Chondrocyte (in vitro differentiated cells): Measurements from ENCODE around the gene PXMP2. TPM values are rescaled to one million over a fixed set of nuclear protein-coding genes. Genes with fewer than 3 reads are reported as not detected.

Source experiments
- DNase-seq: peaks from one replicate; pipeline ENCODE4 v3.0.0; 2021; ENCODE audit warnings: mixed read lengths, low spot score
- H3K27ac Mint-ChIP-seq: one replicate; pipeline ENCODE4 v1.8.0; 2021; ENCODE audit warnings: mild to moderate bottlenecking, moderate library complexity, mixed read lengths; ENCODE audit not compliant: unreplicated experiment
- H3K27me3 Mint-ChIP-seq: 2 replicates; pipeline ENCODE4 v1.8.0; 2021; ENCODE audit warnings: low read depth, mixed read lengths
- H3K36me3 Mint-ChIP-seq: 2 replicates; pipeline ENCODE4 v1.8.0; 2021; ENCODE audit warnings: low read depth, mixed read lengths
- H3K4me1 Mint-ChIP-seq: 2 replicates; pipeline ENCODE4 v1.8.0; 2021; ENCODE audit warnings: low read depth, mild to moderate bottlenecking, mixed read lengths
- H3K4me3 Mint-ChIP-seq: one replicate; pipeline ENCODE4 v1.8.0; 2021; ENCODE audit warnings: mild to moderate bottlenecking, moderate library complexity, mixed read lengths; ENCODE audit not compliant: unreplicated experiment
- H3K9me3 Mint-ChIP-seq: 2 replicates; pipeline ENCODE4 v1.8.0; 2021; ENCODE audit warnings: low read depth, mixed read lengths
- total RNA-seq: library from RNA; stranded (reverse); gene quantifications from 3 replicates; pipeline ENCODE4 v1.2.1, GENCODE V29; 2021
- TF ChIP-seq, protein P1 (sequence below): fragments of 200-600 bp; sonication (generic); IDR thresholded peaks from 2 replicates; pipeline ENCODE4 v1.5.0; 2021; ENCODE audit warnings: antibody characterized with exemption, mild to moderate bottlenecking, moderate library complexity

The PXMP2 gene
- total RNA-seq, 1 donor from 2014 or later, result 19.0 TPM

DNA sequence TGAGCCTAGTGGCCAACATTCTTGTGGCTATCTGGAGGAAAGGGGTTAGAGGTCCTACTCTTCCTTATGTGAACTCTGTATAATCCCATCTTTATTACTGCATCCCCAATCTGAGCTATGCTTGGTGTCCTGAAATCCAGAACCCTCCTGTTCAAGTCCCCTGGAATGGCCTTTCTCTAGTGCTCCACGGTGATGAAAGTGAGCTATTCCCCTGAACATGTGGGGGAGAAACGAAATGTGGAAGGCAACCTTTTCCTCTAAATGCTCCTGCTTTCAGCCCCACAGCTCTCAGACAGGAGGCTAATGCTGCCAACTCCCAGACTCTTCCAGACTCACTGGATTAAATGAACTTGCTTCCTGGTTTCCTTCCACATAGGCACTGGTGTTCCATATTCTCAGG, 20.8 kb downstream of the PXMP2 start:
- Mint-ChIP-seq H3K4me1 (peaks cover 15% of the 10 kb centered on the region), H3K9me3 (no peaks in the 10 kb centered on the region), H3K36me3 (no peaks in the 10 kb centered on the region), H3K27me3 (no peaks in the 10 kb centered on the region), H3K4me3 (no peak overlapping the region), H3K27ac (peak overlapping the region; percentile 71)
- TF ChIP-seq, protein P1, sequence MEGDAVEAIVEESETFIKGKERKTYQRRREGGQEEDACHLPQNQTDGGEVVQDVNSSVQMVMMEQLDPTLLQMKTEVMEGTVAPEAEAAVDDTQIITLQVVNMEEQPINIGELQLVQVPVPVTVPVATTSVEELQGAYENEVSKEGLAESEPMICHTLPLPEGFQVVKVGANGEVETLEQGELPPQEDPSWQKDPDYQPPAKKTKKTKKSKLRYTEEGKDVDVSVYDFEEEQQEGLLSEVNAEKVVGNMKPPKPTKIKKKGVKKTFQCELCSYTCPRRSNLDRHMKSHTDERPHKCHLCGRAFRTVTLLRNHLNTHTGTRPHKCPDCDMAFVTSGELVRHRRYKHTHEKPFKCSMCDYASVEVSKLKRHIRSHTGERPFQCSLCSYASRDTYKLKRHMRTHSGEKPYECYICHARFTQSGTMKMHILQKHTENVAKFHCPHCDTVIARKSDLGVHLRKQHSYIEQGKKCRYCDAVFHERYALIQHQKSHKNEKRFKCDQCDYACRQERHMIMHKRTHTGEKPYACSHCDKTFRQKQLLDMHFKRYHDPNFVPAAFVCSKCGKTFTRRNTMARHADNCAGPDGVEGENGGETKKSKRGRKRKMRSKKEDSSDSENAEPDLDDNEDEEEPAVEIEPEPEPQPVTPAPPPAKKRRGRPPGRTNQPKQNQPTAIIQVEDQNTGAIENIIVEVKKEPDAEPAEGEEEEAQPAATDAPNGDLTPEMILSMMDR, result no peak
- DNase-seq, result no peak

DNA sequence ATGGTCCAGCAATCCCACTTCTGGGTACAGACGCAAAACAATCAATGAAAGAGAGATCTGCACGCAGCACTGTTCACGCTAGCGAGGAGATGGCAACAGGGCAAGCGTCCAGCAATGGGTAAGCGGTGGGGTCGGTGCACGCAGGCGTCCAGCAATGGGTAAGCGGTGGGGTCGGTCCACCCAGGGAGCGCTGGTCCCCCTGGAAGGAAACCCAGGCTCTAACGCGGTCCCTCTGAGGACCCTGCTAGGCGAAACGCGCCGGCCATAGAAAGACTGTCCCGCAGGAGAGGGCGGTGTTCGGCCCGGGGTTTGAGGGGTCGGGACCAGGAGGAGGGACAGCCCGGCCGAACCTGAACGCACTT, 22.6 kb downstream of the PXMP2 start:
- Mint-ChIP-seq H3K27me3 (no peaks in the 10 kb centered on the region), H3K27ac (peak overlapping the region; percentile 81), H3K4me3 (peak overlapping the region; percentile 90), H3K4me1 (peaks cover 15% of the 10 kb centered on the region), H3K9me3 (no peaks in the 10 kb centered on the region), H3K36me3 (no peaks in the 10 kb centered on the region)
- no peak for DNase-seq
- TF ChIP-seq, protein P1, result no peak

DNA sequence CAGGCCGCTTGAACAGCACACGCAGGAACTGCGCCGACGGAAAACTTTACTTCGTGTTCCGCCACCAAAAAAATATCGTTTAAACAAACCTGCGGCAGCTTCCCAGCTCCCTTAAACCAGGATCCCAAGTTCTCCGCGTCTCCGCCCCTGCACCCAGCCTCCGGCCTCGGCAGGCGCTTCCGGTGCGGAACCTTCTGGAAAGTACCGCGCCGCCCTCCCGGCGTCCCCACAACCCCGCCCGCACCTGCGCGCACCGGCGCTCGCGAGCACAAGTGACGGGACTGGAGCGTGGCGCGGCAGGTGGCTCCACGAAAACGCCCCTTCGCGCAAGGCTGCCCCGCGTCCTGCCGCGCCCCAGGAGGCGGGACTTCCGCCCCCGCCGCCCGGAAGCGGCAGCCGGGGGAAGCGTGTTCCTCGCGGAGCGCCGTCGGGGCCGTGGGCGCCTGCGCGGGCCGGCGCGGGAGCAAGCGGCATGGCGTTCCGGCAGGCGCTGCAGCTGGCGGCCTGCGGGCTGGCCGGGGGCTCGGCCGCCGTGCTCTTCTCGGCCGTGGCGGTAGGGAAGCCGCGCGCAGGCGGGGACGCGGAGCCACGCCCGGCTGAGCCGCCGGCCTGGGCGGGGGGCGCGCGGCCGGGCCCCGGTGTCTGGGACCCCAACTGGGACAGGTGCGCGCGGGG, 23.2 kb downstream of the PXMP2 start, which contains the start of gene PGAM5:
Gene PGAM5, plus strand, starts transcription at position 438 of the 675 bp plus-strand sequence. Its CDS starts 35 bp downstream, at position 473.
- H3K4me3 Mint-ChIP-seq, result peak within 1 kb of the TSS; percentile 90
- TF ChIP-seq, protein P1, result peak; percentile 19
- no peaks in the 10 kb centered on the region for H3K36me3 Mint-ChIP-seq
- peak within 1 kb of the TSS; percentile 82 for H3K27ac Mint-ChIP-seq
- H3K27me3 Mint-ChIP-seq, result no peaks in the 10 kb centered on the region
- no peaks in the 10 kb centered on the region for H3K9me3 Mint-ChIP-seq
- peak; percentile 92 for DNase-seq
- peaks cover 15% of the 10 kb centered on the region for H3K4me1 Mint-ChIP-seq

DNA sequence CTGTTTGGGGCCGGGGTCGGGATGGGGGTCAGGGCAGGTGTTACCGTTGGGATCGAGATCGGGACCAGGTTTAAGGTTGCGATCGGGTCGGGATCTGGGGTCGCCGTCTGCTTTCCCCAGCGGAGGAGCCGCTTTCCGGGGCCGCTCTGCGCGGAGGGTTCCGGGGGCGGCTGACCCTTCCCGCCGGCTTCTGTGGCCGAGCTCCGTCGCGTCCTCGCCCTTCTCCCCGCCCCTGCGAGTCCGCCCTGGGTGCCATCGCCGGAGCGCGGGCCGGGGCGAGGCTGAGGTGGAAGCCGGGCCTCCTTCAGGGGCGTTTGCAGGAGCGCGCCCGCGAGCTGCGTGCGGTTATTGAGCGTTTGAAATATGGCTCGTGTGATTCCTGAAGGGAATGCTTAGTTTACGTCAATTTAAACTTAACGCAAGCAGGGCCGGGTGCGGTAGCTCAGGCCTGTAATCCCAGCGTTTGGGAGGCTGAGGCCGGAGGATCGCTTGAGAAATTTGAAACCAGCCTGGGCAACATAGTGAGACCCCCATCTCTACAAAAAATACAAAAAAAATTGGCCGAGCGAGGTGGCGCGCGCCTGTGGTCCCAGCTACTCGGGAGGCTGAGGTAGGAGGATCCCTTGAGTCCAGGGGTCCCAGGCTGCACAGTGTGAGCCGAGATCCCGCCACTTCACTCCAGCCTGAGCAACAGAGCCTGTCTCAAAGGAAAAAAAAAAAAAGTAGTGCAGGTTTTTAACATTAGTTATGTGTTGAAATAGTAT, 23.9 kb downstream of the PXMP2 start:
- no peaks in the 10 kb centered on the region for H3K9me3 Mint-ChIP-seq
- H3K4me3 Mint-ChIP-seq, result peak overlapping the region; percentile 77
- no peaks in the 10 kb centered on the region for H3K27me3 Mint-ChIP-seq
- H3K27ac Mint-ChIP-seq, result peak overlapping the region; percentile 82
- TF ChIP-seq, protein P1, result no peak
- H3K4me1 Mint-ChIP-seq, result peaks cover 15% of the 10 kb centered on the region
- no peak for DNase-seq
- H3K36me3 Mint-ChIP-seq, result no peaks in the 10 kb centered on the region

DNA sequence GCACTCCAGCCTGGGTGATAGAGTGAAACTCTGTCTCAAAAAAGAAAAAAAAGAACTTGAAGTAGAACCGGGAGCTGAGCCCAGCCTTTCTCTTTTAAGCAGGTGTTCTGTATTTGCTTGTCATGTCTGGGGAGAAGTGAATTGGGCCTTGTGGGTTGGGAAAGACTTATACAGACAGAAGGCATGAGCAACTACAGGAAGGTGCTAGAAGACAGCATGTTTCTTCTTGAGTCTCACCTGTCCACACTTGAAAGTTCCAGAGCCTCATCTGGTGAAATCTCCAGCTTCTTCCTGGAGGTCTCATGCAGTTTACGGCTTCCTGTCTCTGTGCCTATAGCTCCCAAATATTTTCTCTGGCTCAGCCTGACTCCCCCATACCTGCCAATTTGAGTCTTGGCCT, 25.7 kb downstream of the PXMP2 start:
- Mint-ChIP-seq H3K9me3 (no peaks in the 10 kb centered on the region), H3K27me3 (no peaks in the 10 kb centered on the region), H3K27ac (no peak overlapping the region), H3K4me1 (peaks cover 15% of the 10 kb centered on the region), H3K36me3 (no peaks in the 10 kb centered on the region), H3K4me3 (no peak overlapping the region)
- TF ChIP-seq, protein P1, result no peak
- DNase-seq, result no peak
